ENCODE data around the gene HLTF. TPM values are rescaled to one million over a fixed set of nuclear protein-coding genes. Genes with fewer than 3 reads are reported as not detected.

Gene HLTF
- total and polyA plus RNA-seq, 2 experiments from 2014 or later: 89.5 to 146 TPM

- no peaks in the 10 kb centered on the region for H3F3A ChIP-seq (replicated peaks; ENCODE audit: low read depth)
- no peaks in the 10 kb centered on the region for H4K20me1 ChIP-seq (replicated peaks; ENCODE audit: insufficient read depth)
- no peaks in the 10 kb centered on the region for H3K9me3 Mint-ChIP-seq
- peak within 1 kb of the TSS; percentile 86 for H2AFZ ChIP-seq
- H3K4me3 Mint-ChIP-seq: peak within 1 kb of the TSS; percentile 74
- TF ChIP-seq ZNF462 (CRISPR knock-in tag; IDR thresholded peaks at IDR 0.05) (no peak), CREB1 (CRISPR knock-in tag; IDR thresholded peaks at IDR 0.05; ENCODE audit: low read depth) (peak; percentile 53; the same call in 1 of the 2 replicates), REST (IDR thresholded peaks at IDR 0.05; ENCODE audit: unreplicated experiment) (no peak), POLR2AphosphoS5 (IDR thresholded peaks at IDR 0.05; ENCODE audit: low read depth) (peak; percentile 74), CTCF (conservative IDR thresholded peaks at IDR 0.05; ENCODE audit: low read depth in 2 of 2) (peak; percentile 42 to 66), ETS1 (IDR thresholded peaks at IDR 0.05) (no peak), NANOG (IDR thresholded peaks at IDR 0.05; ENCODE audit: borderline replicate concordance) (no peak)
- H3K27ac Mint-ChIP-seq: no peak within 1 kb of the TSS
- ATAC-seq (peak; percentile 88), DNase-seq (ENCODE audit: low spot score) (peak; percentile 88)
- H3K4me2 ChIP-seq: peak within 1 kb of the TSS; percentile 95
- peak within 1 kb of the TSS; percentile 81 for H3K4me3 ChIP-seq
- peak within 1 kb of the TSS; percentile 45; the same call in 1 of the 2 replicates for H3K27ac ChIP-seq (ENCODE audit: low read depth)
- no peaks in the 10 kb centered on the region for H3K36me3 ChIP-seq (ENCODE audit: insufficient read depth)
- H3K9me2 ChIP-seq (ENCODE audit: insufficient read depth): no peaks in the 10 kb centered on the region
- H3K4me1 Mint-ChIP-seq: peaks cover 32% of the 10 kb centered on the region
- H3K27me3 ChIP-seq (ENCODE audit: insufficient read depth): peaks cover 6% of the 10 kb centered on the region; the same call in 1 of the 2 replicates
- H3K4me1 ChIP-seq (ENCODE audit: insufficient read depth): peaks cover 24% of the 10 kb centered on the region; the same call in 1 of the 2 replicates
- H3K36me3 Mint-ChIP-seq (ENCODE audit: low read depth): peaks cover 23% of the 10 kb centered on the region; the same call in 2 of the 3 replicates
- H3K27me3 Mint-ChIP-seq (ENCODE audit: insufficient read depth, low read depth, poor library complexity): peaks cover 12% of the 10 kb centered on the region
- H3K79me2 ChIP-seq (replicated peaks; ENCODE audit: insufficient read depth): peaks cover 8% of the 10 kb centered on the region; the same call in 1 of the 2 replicates
Observed at GRCh38 chr3:148991219-148992026, 94.9 kb downstream of the HLTF start, which contains the start of gene GYG1. TSS of gene GYG1 (plus strand) at chr3:148991540. CDS start at chr3:148991641, 101 bp downstream.

All from GM23338 (cell line).